Activated CD4-positive, CD25-positive, alpha-beta regulatory T cell treated with anti-CD3 and anti-CD28 coated beads, Interleukin-2, amount 50 U/mL, for 16 hours (primary cell): Measurements from ENCODE around the gene GDI1.
A peak's percentile ranks its signal among the peaks of the same experiment; 100 is the strongest.

Experiments used
- DNase-seq: peaks from one replicate; pipeline ENCODE4 v3.0.0-alpha.2; 2020; ENCODE audit warnings: low read depth, low spot score

GDI1 gene

DNA sequence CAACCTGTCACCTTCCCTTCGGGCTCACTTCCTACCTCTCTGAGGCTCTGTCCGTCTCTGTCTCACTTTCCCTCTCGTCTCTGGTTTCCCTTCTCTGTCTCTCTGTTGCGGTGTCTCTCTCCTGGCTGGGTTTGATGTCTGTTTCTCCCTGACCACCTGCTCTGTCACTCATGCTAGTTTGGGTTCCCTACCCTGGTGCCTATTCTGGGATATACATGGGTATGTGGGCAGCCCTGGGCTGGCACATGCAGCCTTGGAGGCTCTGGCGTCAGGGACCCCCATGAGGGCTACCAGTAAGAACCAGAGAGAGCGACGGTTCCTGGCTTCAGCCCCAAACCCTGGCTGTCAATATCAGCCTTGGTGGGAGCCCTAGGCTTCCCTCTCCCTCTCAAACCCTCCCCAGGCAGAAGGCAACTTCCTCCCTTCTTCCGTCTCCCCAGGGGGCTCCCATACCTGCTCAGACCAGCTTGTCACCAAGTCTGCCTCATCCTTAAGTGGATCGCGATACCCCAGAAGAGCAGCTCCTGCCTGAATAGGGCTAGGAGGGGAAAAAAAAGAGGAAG, 28.2 kb upstream of the GDI1 start:
- no peak for DNase-seq

DNA sequence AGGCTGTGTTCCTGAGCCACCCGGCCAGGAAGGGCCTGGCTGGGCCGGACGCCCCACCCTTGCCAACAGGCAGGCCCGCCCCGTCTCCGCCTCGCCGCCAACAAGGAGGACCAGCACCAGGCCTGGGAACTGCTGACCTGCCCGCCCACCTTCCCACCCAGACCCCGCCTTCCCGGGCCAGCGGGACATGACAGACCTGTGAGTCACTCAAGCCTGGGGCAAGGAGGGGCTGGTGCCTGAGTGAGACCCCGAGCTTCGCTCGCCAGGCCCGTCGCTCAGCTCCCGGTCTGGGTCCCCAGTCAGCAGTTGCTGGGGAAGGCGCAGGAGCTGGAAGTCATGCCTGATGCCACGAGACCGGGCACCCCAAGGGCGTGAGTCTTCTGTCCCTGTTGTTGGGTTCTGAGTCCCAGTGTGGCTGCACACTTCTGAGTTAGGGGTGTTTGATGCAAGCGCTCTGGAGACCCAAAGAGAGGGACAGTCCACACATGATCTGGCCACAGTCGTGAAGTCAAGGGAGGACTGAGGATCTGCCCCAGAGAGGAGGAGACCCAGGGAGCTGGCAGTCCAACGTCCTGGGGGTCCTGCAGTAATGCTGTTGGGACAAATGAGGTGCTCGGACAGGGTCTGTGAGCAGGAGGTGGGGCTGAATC, 27.6 kb upstream of the GDI1 start, which contains the start of gene DNASE1L1:
DNASE1L1 (minus strand) TSS at position 33 of the 650 bp plus-strand sequence. CDS start 3,686 bp downstream, outside the sequence.
- no peak for DNase-seq

DNA sequence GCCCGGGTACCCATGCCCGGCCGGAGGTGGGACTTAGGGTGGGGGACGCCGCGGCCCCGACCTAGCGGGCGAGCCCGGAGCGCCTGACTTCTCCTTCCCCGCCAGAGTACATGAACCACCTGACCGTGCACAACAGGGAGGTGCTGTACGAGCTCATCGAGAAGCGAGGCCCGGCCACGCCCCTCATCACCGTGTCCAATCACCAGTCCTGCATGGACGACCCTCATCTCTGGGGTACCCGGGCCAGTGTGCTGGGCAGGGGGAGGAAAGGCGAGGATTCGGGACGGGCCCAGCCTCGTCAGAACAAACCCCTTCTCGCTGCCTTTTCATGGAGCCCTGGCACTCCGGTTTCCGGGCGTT, 25.0 kb upstream of the GDI1 start:
- no peak for DNase-seq

DNA sequence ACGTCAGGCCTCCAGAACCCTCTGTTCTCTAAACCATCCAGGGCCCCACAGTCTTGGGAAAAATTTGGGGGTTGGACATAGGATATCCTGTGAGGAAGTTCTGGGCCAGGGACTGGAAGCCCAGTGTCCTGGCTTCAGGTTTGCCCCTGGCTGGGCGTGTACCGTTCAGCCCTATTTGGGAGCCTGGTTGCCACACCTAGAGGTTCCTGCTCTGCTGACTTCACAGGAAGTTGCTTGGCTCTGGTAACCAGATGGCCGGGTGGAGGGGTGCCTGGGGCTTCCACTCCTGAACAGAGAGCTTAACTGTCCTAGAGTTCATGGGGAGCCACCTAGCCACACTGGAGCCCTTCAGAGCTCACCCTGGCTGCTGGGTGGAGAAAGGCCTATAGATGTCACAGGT, 24.5 kb upstream of the GDI1 start:
- DNase-seq: no peak

DNA sequence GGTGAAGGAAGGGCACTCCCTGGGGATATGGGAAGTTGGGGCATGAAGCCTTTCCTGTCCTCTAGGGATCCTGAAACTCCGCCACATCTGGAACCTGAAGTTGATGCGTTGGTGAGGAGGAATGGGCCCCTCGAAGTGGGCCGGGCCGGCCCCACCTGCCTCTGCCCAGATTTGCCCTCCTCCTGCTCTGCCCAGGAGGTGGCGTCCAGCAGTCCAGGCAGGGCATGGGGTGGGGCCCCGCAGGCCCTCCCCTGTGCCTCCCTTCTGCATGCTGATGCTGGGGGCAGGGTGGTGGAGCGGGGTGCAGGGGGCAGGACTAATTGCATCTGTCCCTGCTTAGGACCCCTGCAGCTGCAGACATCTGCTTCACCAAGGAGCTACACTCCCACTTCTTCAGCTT, 23.8 kb upstream of the GDI1 start:
- no peak for DNase-seq

DNA sequence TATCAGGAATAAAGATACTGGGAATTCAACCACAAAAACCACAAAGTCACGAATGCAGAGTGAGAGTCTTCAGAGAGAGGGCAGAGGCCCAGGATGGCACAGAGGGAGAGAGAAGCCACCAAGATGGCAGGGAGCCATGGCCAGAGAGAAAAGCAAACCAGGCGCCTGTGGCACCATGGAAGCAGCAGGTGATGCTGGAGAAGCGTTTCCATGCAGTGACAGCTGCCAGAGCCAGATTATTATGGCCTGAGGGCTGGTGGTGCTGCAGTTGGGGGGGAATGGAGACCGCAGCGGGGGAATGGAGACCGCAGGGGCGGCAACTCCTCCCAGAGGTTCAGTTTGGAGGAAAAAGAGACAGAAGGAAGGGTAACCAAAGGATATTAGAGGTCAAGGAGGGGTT, 19.8 kb upstream of the GDI1 start:
- DNase-seq: no peak

DNA sequence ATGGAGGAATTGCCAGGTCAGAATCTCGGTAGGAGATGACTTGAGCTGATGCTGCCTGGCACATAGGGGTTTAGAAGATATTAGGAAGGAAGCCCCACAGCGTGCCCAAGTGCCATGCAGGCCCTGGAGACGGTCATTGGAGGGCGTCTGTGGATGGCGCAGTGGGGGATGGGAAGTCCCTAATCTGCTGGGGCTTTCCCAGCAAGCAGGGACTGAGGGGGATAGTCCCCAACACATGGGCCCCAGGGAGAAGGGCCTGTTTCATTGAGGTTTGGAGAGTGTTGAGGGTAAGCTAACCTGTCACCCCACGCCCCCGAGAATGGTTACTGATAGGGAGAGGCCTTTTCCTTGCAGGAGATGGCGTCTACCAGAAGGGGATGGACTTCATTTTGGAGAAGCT, 17.8 kb upstream of the GDI1 start:
- no peak for DNase-seq

DNA sequence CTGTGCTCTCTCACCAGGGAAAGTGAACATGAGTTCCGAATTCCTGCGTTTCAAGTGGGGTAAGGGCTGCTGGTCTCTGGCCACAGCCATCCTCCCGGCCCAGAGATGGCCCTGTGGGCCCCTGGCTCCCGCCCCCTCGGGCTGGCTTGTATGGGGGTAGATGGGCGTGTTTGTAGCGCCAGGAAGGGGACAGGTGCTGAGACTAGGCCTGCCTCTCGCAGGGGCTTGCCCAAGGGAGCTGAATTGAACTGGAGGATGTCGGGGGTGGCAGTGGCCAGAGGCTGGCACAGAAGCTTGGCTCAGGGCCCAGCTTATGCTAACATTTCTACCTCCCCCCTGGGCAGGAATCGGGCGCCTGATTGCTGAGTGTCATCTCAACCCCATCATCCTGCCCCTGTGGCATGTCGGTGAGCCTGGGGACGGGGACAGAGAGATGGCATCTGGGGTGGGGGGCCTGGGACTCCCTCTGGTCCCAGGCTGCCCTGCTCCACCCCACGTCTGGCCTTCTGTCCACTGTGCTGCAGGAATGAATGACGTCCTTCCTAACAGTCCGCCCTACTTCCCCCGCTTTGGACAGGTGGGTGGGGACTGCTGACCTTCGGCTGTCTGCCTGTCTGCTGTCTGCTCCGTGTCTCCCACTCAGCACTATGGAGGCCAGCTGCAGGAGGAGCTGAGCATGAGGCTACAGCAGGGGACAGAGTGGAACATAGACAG, 17.1 kb upstream of the GDI1 start:
- no peak for DNase-seq

DNA sequence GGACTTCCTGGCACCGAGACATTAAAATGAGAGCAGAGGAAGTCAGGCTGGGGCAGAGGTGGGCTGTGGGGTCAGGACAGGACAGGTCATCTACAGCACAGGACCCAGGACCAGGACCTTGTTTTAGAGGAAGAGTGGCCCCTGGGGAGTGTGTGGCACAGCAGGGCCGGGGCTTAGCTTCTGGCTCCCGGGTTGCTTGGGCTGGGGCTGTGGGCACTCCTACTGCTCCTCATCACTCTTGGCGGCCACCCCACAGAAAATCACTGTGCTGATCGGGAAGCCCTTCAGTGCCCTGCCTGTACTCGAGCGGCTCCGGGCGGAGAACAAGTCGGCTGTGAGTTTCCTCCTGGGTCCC, 16.6 kb upstream of the GDI1 start:
- no peak for DNase-seq

DNA sequence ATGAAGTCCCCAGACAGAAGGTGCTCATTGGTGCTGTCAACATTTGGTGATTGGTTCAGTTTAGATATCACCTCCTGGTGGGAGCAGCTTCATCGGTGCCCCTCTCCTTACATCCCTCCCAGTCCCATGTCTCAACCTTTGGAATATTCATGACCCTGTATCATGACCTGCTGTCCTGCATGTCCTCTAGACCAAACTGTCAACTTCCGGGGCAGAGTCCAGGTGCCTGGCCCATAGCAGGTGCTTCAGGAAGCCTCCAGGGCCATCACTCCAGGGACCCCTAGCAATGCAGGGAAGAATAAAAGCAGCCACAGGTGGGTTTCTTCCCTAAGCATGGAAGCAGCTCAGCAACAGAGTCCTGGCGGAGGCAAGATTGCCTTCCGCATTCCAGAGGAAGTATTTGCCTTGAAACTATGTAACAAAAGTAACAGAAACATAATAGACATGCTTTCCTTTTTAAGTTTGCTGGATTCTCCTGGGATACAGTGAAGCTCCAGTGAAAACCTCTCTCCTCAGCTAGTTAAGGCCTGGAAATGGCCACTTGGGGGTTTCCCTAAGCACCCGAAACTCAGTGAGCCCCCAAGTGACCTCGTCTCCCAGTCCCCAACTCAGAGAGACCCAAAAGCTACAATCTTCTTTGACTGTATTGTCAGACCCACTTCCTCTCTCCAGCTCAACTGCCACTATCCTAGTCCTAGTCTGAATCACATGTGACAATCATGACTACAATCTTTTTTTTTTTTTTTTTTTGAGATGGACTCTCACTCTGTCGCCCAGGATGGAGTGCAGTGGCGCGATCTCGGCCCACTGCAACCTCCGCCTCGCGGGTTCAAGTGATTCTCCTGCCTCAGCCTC, 9.8 kb upstream of the GDI1 start:
- DNase-seq: no peak

DNA sequence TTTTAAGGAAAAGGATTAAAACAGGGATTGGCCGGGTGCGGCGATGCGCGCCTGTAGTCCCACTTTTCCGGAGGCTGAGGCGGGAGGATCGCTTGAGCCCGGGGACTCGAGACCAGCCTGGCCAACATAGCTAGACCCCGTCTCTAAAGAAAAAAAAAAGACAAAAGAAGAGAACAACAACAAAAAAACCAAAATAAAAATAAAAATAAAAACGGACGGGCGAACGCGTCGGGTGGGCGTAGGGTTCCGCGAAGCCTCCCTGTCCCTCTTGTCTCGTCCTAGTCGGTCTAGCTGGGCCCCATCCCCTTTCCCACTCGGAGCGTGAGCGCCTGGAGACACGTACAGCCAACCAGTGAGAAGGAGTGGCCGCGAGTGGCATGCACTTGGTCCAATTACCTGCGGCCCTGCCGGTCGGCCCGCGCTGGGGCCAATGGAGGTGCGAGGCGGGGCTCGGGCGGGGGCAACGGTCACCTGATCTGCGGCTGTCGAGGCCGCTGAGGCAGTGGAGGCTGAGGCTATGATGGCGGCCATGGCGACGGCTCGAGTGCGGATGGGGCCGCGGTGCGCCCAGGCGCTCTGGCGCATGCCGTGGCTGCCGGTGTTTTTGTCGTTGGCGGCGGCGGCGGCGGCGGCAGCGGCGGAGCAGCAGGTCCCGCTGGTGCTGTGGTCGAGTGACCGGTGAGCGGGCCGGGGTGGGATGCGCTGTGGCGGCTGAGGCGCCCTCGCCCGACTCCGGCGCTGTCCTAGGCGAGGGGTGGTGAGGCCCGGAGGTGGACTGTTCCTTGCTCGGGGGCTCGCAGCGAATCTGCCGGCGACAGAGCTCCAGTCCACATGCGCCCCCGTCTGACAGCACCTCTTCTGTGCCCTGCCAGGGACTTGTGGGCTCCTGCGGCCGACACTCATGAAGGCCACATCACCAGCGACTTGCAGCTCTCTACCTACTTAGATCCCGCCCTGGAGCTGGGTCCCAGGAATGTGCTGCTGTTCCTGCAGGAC, 8.5 kb upstream of the GDI1 start, which contains the start of gene ATP6AP1:
ATP6AP1 (plus strand) TSS at position 502 of the 996 bp plus-strand sequence; CDS start at position 518, 16 bp downstream.
- peak; percentile 70 for DNase-seq

DNA sequence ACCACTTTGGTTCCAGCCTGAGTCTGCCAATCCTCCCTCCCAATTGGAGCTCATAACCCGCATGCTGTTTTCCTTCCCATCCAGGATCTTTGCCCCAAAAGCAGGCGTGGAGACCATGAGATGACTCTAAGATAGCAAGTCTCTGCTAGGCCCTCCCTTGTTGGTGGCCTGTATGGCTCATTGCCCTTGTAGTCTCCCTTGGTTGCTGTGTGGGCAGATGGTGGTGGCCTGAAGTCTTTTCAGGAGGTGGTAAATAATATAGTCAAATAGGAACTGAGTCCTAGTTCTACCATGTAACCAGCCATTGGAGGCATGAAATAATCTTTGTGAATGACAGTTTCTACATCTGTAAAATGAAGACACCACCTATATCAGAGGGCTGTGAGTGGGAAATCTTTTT, 7.2 kb upstream of the GDI1 start:
- no peak for DNase-seq

DNA sequence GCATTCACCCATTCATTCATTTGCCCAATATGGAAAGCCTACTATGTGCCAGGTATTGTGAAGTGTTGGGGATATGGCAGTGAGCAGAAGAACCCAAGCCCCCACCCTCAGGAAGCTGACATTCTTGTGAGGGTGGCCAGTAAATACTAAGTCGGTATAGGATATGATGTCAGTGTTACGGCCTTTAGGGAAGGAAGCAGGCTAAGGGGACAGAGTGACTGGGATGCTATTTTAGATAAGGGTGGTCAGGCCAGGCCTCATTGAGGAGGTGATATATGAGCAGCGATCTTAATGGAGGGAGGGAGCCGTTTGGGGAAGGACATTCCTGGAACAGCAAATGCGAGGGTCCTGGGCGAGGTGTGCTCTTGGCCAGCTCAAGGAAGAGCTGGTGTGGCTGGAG, 6.5 kb upstream of the GDI1 start:
- DNase-seq: no peak

DNA sequence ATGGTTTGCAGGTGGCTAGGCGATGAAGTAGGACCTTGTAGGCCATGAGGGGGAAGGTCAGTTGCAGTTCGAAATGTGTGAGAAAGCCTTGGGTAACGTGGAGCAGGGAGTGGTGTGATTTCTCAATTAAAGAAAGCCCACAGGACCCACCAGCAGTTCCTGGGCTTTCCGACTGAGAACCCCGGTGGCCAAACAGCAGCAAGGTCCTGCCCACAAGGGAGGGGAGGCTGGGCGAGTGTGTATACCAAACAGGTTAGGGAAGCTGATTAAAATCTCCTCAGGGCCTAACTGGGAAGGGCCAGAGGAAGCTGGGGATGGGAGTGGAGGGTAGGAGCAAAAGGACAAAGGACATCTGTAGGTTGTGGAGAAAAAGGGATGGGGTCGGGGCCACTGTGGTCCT, 6.0 kb upstream of the GDI1 start:
- no peak for DNase-seq

DNA sequence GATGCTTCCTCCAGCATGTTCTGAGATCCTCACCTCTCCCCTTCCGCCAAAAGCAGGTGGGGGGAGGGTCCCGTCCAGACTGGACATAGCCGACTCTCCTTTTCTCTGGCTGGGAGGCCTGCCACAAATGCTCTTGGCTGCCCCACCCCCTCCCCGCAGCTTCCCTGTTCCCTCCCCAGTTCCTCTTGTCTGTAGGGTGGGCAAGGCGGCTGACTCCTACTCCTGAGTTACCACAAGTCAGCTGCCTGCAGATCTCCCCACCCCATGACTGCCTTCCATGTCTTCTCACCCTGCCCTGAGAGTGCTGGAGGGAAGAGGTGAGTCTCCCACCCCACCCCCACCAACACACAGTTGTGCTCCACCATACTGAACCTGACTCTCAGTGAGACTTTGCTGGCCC, 5.6 kb upstream of the GDI1 start:
- DNase-seq: no peak

DNA sequence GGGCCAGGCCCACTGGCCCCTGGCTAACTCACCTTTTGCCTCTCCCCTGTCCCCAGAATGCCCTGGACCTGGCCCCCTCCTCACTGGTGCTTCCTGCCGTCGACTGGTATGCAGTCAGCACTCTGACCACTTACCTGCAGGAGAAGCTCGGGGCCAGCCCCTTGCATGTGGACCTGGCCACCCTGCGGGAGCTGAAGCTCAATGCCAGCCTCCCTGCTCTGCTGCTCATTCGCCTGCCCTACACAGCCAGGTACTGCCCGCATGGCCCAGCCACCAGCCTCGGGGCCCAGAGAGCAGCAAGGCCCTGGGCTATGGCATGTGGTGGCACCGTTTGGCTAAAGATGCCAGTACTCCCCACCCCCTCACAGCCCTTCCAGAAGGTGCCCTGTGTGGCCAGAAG, 4.7 kb upstream of the GDI1 start:
- no peak for DNase-seq

DNA sequence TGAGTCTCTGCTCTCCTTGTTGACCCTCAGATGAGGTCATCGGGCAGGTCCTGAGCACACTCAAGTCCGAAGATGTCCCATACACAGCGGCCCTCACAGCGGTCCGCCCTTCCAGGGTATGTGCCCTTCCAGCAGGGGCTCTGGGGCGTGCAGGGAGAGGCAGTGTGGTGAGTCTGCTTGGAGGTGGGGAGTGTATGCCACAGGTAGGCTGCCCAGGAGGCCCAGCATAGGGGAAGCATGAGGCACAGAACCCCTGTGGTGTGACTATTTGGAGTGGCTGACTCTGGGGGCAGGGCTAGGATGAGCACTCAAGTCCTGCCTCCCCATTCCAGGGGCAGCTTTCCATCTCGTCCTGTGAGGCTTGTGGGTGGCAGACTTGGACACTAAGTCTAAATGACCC, 3.3 kb upstream of the GDI1 start:
- no peak for DNase-seq

DNA sequence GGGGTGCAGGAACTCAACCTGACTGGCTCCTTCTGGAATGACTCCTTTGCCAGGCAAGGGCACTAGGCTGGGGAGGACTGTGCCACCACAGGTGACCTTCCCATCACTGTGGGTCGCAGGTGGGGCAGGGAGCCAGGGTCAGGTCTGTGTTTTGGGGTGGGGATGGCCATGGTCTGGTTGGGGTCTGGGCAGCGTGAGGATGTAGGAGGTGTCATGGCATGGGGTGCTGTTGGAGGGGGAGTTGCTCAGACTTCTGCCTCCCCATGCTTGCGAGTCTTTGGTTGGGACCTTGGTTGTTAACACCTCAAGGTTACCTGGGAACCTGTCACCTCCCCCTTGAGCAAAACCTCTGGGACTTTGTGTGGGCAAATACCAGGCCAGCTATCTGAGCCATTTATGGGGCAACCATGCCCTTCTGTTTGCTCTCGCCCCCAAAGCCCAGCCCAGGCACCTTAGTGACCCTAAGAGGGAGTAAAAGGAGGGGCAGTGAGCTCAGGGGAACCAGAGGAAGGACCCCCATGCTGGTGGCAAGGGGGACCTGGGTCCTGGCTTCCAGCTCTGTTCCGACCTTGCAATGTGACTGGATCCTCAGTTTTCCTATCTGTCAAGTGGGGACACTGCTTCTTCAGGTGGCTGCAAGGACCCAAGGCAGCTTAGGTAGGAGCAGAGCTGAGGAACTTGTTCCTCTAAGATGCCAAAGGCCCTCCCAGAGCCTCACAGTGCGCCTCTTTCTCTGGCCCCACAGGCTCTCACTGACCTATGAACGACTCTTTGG, 2.4 kb upstream of the GDI1 start:
- no peak for DNase-seq

DNA sequence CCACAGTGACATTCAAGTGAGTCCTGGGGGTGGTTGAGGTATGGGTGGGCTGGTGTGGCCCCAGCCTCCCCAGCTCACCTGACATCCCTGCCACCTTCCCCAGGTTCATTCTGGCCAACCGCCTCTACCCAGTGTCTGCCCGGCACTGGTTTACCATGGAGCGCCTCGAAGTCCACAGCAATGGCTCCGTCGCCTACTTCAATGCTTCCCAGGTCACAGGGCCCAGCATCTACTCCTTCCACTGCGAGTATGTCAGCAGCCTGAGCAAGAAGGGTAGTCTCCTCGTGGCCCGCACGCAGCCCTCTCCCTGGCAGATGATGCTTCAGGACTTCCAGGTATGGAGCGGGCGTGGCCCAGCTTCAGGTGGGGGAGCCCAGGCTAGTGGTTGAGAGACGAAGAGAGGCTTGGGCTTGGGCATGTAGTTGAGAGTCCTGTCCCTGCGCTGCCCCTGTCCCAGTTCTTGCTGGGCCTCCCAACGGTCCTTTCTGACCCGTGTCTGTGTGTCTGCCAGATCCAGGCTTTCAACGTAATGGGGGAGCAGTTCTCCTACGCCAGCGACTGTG, 1.7 kb upstream of the GDI1 start:
- DNase-seq: no peak
